ENCODE data around the gene NUBPL.

Gene NUBPL

GRCh38 chr14:31660191-31660590, 99.0 kb downstream of the NUBPL start:
- Mint-ChIP-seq H3K27ac (no peak overlapping the region), H3K4me3 (no peak overlapping the region), H3K9me3 (peaks cover 0 to 31% of the 10 kb centered on the region in 2 donors), H3K27me3 (no peaks in the 10 kb centered on the region), H3K36me3 (ENCODE audit: insufficient read depth) (no peaks in the 10 kb centered on the region), H3K4me1 (ENCODE audit: low read depth in 2 of 2) (peaks cover 0 to 15% of the 10 kb centered on the region in 2 donors)
- DNase-seq (no peak), ATAC-seq (replicated peaks) (no peak)

GRCh38 chr14:31660728-31661127, 99.5 kb downstream of the NUBPL start:
- Mint-ChIP-seq H3K27ac (no peak overlapping the region), H3K4me3 (no peak overlapping the region), H3K9me3 (peaks cover 1 to 34% of the 10 kb centered on the region in 2 donors), H3K36me3 (ENCODE audit: insufficient read depth) (no peaks in the 10 kb centered on the region), H3K27me3 (no peaks in the 10 kb centered on the region), H3K4me1 (ENCODE audit: low read depth in 2 of 2) (peaks cover 0 to 15% of the 10 kb centered on the region in 2 donors)
- ATAC-seq (replicated peaks) (no peak), DNase-seq (no peak)

GRCh38 chr14:31668348-31668747, 107.1 kb downstream of the NUBPL start:
- Mint-ChIP-seq H3K9me3 (peaks cover 3 to 31% of the 10 kb centered on the region in 2 donors), H3K4me1 (ENCODE audit: low read depth in 2 of 2) (peaks cover 0 to 9% of the 10 kb centered on the region in 2 donors), H3K27ac (no peak overlapping the region), H3K4me3 (no peak overlapping the region), H3K36me3 (ENCODE audit: insufficient read depth) (peaks cover 6% of the 10 kb centered on the region), H3K27me3 (no peaks in the 10 kb centered on the region)
- DNase-seq (no peak), ATAC-seq (replicated peaks) (no peak)

GRCh38 chr14:31672709-31673108, 111.5 kb downstream of the NUBPL start:
- Mint-ChIP-seq H3K27ac (no peak overlapping the region), H3K4me1 (ENCODE audit: low read depth in 2 of 2) (peaks cover 0 to 3% of the 10 kb centered on the region in 2 donors), H3K27me3 (no peaks in the 10 kb centered on the region), H3K9me3 (no peaks in the 10 kb centered on the region), H3K36me3 (ENCODE audit: insufficient read depth) (peaks cover 6% of the 10 kb centered on the region), H3K4me3 (no peak overlapping the region)
- DNase-seq: no peak
- ATAC-seq (replicated peaks): no peak

GRCh38 chr14:31677052-31677451, 115.8 kb downstream of the NUBPL start:
- Mint-ChIP-seq H3K36me3 (ENCODE audit: insufficient read depth) (peaks cover 3% of the 10 kb centered on the region), H3K4me3 (no peak overlapping the region), H3K4me1 (ENCODE audit: low read depth in 2 of 2) (peaks cover 0 to 2% of the 10 kb centered on the region in 2 donors), H3K27ac (no peak overlapping the region), H3K9me3 (no peaks in the 10 kb centered on the region), H3K27me3 (no peaks in the 10 kb centered on the region)
- no peak for ATAC-seq (replicated peaks)
- no peak for DNase-seq

- ATAC-seq (replicated peaks): no peak
- H3K9me3 Mint-ChIP-seq: no peaks in the 10 kb centered on the region
- H3K36me3 Mint-ChIP-seq (ENCODE audit: insufficient read depth): peaks cover 3% of the 10 kb centered on the region
- no peak for DNase-seq
- no peak overlapping the region for H3K27ac Mint-ChIP-seq
- H3K4me1 Mint-ChIP-seq (ENCODE audit: low read depth in 2 of 2): peaks cover 0 to 2% of the 10 kb centered on the region in 2 donors
- H3K4me3 Mint-ChIP-seq: no peak overlapping the region
- no peaks in the 10 kb centered on the region for H3K27me3 Mint-ChIP-seq
Measured at GRCh38 chr14:31677630-31678029, 116.4 kb downstream of the NUBPL start.

- Mint-ChIP-seq H3K4me3 (no peak overlapping the region), H3K27ac (no peak overlapping the region), H3K36me3 (ENCODE audit: insufficient read depth) (peaks cover 3% of the 10 kb centered on the region), H3K4me1 (ENCODE audit: low read depth in 2 of 2) (no peaks in the 10 kb centered on the region), H3K9me3 (no peaks in the 10 kb centered on the region), H3K27me3 (no peaks in the 10 kb centered on the region)
- no peak for ATAC-seq (replicated peaks)
- DNase-seq: no peak
Measured at GRCh38 chr14:31678421-31679249, 117.4 kb downstream of the NUBPL start.

GRCh38 chr14:31682768-31683167, 121.6 kb downstream of the NUBPL start:
- H3K27me3 Mint-ChIP-seq: no peaks in the 10 kb centered on the region
- H3K9me3 Mint-ChIP-seq: no peaks in the 10 kb centered on the region
- H3K4me1 Mint-ChIP-seq (ENCODE audit: low read depth in 2 of 2): no peaks in the 10 kb centered on the region
- peaks cover 3% of the 10 kb centered on the region for H3K36me3 Mint-ChIP-seq (ENCODE audit: insufficient read depth)
- DNase-seq (no peak), ATAC-seq (replicated peaks) (no peak)
- no peak overlapping the region for H3K27ac Mint-ChIP-seq
- H3K4me3 Mint-ChIP-seq: no peak overlapping the region

GRCh38 chr14:31687726-31688125, 126.5 kb downstream of the NUBPL start:
- no peaks in the 10 kb centered on the region for H3K36me3 Mint-ChIP-seq (ENCODE audit: insufficient read depth)
- H3K27me3 Mint-ChIP-seq: no peaks in the 10 kb centered on the region
- ATAC-seq (replicated peaks): no peak
- H3K9me3 Mint-ChIP-seq: peaks cover 0 to 2% of the 10 kb centered on the region in 2 donors
- H3K27ac Mint-ChIP-seq: no peak overlapping the region
- peaks cover 0 to 4% of the 10 kb centered on the region in 2 donors for H3K4me1 Mint-ChIP-seq (ENCODE audit: low read depth in 2 of 2)
- no peak overlapping the region for H3K4me3 Mint-ChIP-seq
- DNase-seq: no peak

GRCh38 chr14:31690056-31690455, 128.9 kb downstream of the NUBPL start:
- Mint-ChIP-seq H3K27ac (no peak overlapping the region), H3K9me3 (peaks cover 0 to 2% of the 10 kb centered on the region in 2 donors), H3K4me3 (no peak overlapping the region), H3K4me1 (ENCODE audit: low read depth in 2 of 2) (peaks cover 0 to 4% of the 10 kb centered on the region in 2 donors), H3K27me3 (no peaks in the 10 kb centered on the region), H3K36me3 (ENCODE audit: insufficient read depth) (no peaks in the 10 kb centered on the region)
- DNase-seq (no peak), ATAC-seq (replicated peaks) (no peak)

GRCh38 chr14:31692376-31692781, 131.2 kb downstream of the NUBPL start:
- no peak for DNase-seq

GRCh38 chr14:31696378-31696777, 135.2 kb downstream of the NUBPL start:
- Mint-ChIP-seq H3K4me3 (no peak overlapping the region), H3K27me3 (no peaks in the 10 kb centered on the region), H3K4me1 (ENCODE audit: low read depth in 2 of 2) (no peaks in the 10 kb centered on the region), H3K36me3 (ENCODE audit: insufficient read depth) (no peaks in the 10 kb centered on the region), H3K9me3 (no peaks in the 10 kb centered on the region), H3K27ac (no peak overlapping the region)
- ATAC-seq (replicated peaks) (no peak), DNase-seq (no peak)

More at GRCh38 chr14:31692376-31692781, 131.2 kb downstream of the NUBPL start:
- Mint-ChIP-seq H3K27me3 (no peaks in the 10 kb centered on the region), H3K9me3 (peaks cover 0 to 2% of the 10 kb centered on the region in 2 donors), H3K4me3 (no peak overlapping the region), H3K27ac (no peak overlapping the region), H3K36me3 (ENCODE audit: insufficient read depth) (no peaks in the 10 kb centered on the region), H3K4me1 (ENCODE audit: low read depth in 2 of 2) (peaks cover 0 to 4% of the 10 kb centered on the region in 2 donors)
- ATAC-seq (replicated peaks): no peak

GRCh38 chr14:31699809-31700208, 138.6 kb downstream of the NUBPL start:
- H3K27ac Mint-ChIP-seq: no peak overlapping the region
- no peak overlapping the region for H3K4me3 Mint-ChIP-seq
- no peaks in the 10 kb centered on the region for H3K27me3 Mint-ChIP-seq
- peaks cover under 1% of the 10 kb centered on the region for H3K36me3 Mint-ChIP-seq (ENCODE audit: insufficient read depth)
- ATAC-seq (replicated peaks) (no peak), DNase-seq (no peak)
- peaks cover 0 to 5% of the 10 kb centered on the region in 2 donors for H3K9me3 Mint-ChIP-seq
- H3K4me1 Mint-ChIP-seq (ENCODE audit: low read depth in 2 of 2): no peaks in the 10 kb centered on the region
